Testis (tissue), 2 donors: Measurements from ENCODE around the gene ERFE.

Experiments
- CTCF ChIP-seq, 3 experiments: fragments of 450-650 bp in 2 of 3; fragments of 200-600 bp in 1 of 3; sonication (generic) in 1 of 3; IDR thresholded peaks; one replicate each; pipeline ENCODE4 v1.5.1; 2016 to 2019; ENCODE audit warnings: antibody characterized with exemption in 3 of 3, mild to moderate bottlenecking in 2 of 3, moderate library complexity in 1 of 3
- POLR2A ChIP-seq: fragments of 450-650 bp; IDR thresholded peaks from one replicate; pipeline ENCODE4 v1.6.1; 2017; ENCODE audit warnings: antibody characterized with exemption, mild to moderate bottlenecking, moderate library complexity

GRCh38 chr2:238161291-238162051 lies 2.7 kb downstream of the ERFE start:
- TF ChIP-seq CTCF (IDR thresholded peaks at IDR 0.05) (no peak), POLR2A (no peak)
